H1 (cell line): ENCODE measurements around the gene MBTPS2.

Experiments
- CHD2 ChIP-seq: IDR thresholded peaks from 2 replicates; pipeline ENCODE4 v1.6.1; 2012; ENCODE audit warnings: low read length, improper control_type of control experiment
- EGR1 ChIP-seq: IDR thresholded peaks from 2 replicates; pipeline ENCODE4 v1.6.1; 2011; ENCODE audit warnings: low read depth, low read length, borderline replicate concordance
- EZH2 ChIP-seq: fragments of 200-600 bp; sonication (generic); IDR thresholded peaks from 2 replicates; pipeline ENCODE4 v1.7.1; 2012; ENCODE audit warnings: low read depth, mild to moderate bottlenecking, moderate library complexity, low read length, inconsistent platforms; ENCODE audit not compliant: severe bottlenecking
- HDAC2 ChIP-seq, 2 experiments: fragments of 300-600 bp in 1 of 2; sonication (generic) in 1 of 2; IDR thresholded peaks; 2 replicates each; pipeline ENCODE4 v1.6.1; 2011 to 2012; ENCODE audit warnings: low read depth in 2 of 2, low read length in 2 of 2, mild to moderate bottlenecking in 2 of 2, moderate library complexity in 2 of 2, borderline replicate concordance in 1 of 2, inconsistent platforms in 1 of 2
- HDAC6 ChIP-seq: IDR thresholded peaks from one replicate; pipeline ENCODE4 v1.7.1; 2012; ENCODE audit warnings: low read depth, mild to moderate bottlenecking, inconsistent platforms, low read length, moderate library complexity
- POLR2A ChIP-seq, 2 experiments: IDR thresholded peaks; 1 replicate in 1 of 2; 2 replicates in 1 of 2; pipeline ENCODE4 v1.6.1; 2011; ENCODE audit warnings: low read depth in 2 of 2, low read length in 2 of 2, mild to moderate bottlenecking in 2 of 2; ENCODE audit errors: control extremely low read depth in 1 of 2
- RFX5 ChIP-seq: IDR thresholded peaks from 2 replicates; pipeline ENCODE4 v1.6.1; 2011; ENCODE audit warnings: low read depth, low read length, improper control_type of control experiment, borderline replicate concordance
- TAF1 ChIP-seq: IDR thresholded peaks from 2 replicates; pipeline ENCODE4 v1.6.1; 2011; ENCODE audit warnings: mild to moderate bottlenecking, low read depth, low read length
- TEAD4 ChIP-seq: IDR thresholded peaks from 2 replicates; pipeline ENCODE4 v1.6.1; 2012; ENCODE audit warnings: low read depth, low read length, inconsistent platforms, mixed read lengths
- TF ChIP-seq, protein P1 (sequence below), 3 experiments: IDR thresholded peaks; 1 replicate in 2 of 3; 2 replicates in 1 of 3; pipeline versions ENCODE4 v1.5.1 to v1.6.1; 2011; ENCODE audit warnings: low read length in 3 of 3, mild to moderate bottlenecking in 3 of 3, inconsistent platforms in 2 of 3, low read depth in 1 of 3, moderate library complexity in 1 of 3; ENCODE audit not compliant: insufficient read depth in 1 of 3; ENCODE audit errors: control extremely low read depth in 1 of 3

DNA sequence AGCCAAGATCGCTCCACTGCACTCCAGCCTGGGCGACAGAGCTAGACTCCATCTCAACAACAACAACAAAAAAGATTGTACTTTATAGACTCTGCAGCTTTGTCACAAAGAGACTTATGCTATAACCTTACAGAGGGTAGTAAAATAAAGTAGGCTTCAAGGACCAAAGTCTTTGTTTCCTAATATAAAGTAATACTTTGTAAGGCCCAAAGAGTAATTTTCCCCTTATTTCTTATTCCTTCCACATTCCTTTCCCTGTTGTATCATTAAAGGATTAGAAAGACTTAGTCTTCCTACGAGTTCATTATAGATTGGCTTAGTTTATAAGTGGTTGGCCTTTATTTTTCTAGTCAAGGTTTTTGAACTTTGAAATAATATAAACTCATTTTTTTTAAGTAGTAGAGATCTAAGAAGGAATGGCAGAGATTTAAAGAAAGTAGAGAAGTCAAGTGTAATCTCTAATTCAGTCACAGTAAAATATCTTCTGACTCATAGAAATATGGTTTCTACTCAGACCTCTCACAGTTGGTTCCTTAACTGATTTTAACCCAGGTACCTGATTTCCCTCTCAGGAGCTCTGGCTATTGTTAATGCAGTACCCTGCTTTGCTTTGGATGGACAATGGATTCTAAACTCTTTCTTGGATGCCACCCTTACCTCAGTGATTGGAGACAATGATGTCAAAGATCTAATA lies 42.6 kb downstream of the MBTPS2 start:
- TF ChIP-seq POLR2A (IDR thresholded peaks at IDR 0.05; ENCODE audit: control extremely low read depth in 1 of 2, low read depth in 2 of 2, low read length in 2 of 2) (no peak), CHD2 (no peak), EZH2 (no peak), TAF1 (no peak), EGR1 (no peak), RFX5 (no peak), HDAC6 (no peak), TEAD4 (no peak), HDAC2 (IDR thresholded peaks at IDR 0.05; ENCODE audit: borderline replicate concordance in 1 of 2, low read depth in 2 of 2, low read length in 2 of 2) (no peak)
- TF ChIP-seq, protein P1, sequence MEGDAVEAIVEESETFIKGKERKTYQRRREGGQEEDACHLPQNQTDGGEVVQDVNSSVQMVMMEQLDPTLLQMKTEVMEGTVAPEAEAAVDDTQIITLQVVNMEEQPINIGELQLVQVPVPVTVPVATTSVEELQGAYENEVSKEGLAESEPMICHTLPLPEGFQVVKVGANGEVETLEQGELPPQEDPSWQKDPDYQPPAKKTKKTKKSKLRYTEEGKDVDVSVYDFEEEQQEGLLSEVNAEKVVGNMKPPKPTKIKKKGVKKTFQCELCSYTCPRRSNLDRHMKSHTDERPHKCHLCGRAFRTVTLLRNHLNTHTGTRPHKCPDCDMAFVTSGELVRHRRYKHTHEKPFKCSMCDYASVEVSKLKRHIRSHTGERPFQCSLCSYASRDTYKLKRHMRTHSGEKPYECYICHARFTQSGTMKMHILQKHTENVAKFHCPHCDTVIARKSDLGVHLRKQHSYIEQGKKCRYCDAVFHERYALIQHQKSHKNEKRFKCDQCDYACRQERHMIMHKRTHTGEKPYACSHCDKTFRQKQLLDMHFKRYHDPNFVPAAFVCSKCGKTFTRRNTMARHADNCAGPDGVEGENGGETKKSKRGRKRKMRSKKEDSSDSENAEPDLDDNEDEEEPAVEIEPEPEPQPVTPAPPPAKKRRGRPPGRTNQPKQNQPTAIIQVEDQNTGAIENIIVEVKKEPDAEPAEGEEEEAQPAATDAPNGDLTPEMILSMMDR (IDR thresholded peaks at IDR 0.05; ENCODE audit: control extremely low read depth in 1 of 3, insufficient read depth in 1 of 3, low read depth in 1 of 3, low read length in 3 of 3): no peak
